GM18873 (cell line): ENCODE results near the gene ILK.
A peak's percentile ranks its signal among the peaks of the same experiment; 100 is the strongest.

Experiments used
- ATAC-seq: cut with Tn5 transposase; IDR thresholded peaks from one replicate; pipeline ENCODE4 v1.9.1; 2021; ENCODE audit warnings: mild to moderate bottlenecking, moderate library complexity, moderate number of reproducible peaks; ENCODE audit not compliant: unreplicated experiment, low FRiP score

ILK gene

DNA sequence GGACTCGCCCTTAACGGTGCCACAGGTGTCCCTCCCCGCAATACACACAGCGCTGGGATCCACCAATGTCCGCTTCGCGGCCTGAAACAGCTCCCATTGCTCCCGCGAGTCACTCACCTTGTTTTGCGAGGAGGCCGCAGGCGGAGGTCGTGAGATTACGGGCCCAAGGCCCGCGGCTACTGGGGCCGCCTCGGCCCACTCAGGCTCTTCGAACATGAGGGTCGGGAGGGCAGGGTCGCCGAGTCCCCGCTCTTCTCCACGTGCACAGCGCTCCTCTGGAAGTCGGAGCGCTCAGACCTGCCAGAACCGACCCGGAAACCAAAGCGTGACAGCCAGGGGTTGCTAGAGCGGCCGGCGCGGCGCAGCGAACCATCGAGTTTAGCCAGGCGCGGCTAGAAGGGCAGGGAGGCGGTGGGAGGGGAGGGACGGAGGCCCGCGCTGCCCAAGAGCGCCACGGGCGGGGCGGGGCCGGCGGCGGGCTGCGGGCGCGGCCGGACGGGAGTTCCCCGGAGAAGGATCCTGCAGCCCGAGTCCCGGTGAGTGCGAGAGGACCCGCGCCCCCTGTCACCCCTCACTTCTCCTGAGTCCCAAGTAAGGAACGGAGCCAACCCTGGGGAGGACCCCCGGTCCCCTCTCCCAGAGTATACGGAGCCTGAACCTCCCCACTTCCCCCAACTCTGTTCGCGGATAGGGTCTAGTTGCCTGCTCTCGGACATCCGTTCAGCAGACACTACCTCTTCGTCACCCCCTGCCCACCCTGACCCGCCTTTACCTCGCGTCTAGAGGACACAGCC is at the start of gene ILK, which contains the start of gene RRP8:
TSS of gene ILK (plus strand) at position 488 of the 794 bp plus-strand sequence. CDS start 498 bp downstream, outside the sequence.
TSS of gene RRP8 (minus strand) at position 330 of the 794 bp plus-strand sequence. CDS start at position 216, 114 bp downstream.
- ATAC-seq: peak; percentile 50

DNA sequence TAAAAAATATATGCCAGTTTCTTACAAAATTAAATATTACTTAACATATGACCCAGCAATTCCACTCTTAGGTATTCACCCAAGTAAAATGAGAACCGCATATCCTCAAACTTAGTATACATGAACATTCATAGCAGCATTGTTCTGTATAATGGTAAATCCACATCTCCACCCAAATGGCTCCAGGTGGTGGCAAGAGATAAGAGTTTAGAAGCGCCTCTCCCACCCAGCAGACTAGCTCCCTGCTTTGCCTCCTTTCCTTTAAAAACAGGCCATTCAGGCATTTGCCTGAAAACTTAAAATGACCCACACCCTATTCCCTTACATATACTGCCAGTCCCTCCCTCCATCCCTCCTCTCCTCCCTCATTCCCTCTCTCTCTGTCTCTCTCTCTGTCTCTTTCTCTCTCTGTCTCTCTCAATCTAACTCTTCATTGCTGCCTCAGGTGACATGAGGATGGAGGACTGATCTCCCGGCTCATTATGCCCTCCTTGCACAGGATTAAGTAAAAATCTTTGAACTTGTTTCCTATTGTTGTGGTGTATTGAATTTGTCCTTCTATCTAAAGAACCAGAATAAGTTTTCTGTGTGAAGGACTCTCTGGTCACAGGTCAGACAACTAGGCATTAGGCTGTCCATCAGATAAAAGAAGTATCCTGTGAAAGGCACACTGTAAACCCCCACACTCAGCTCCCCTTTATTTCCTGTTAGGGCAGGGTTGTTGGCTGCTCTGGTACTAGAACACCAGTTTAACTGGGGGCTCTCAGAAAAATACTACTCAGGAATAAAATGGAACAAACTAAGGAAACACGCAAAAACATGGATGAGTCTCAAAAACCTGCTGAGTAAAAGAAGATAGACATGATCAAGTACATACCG is 48.5 kb upstream of the ILK start:
- ATAC-seq: no peak

DNA sequence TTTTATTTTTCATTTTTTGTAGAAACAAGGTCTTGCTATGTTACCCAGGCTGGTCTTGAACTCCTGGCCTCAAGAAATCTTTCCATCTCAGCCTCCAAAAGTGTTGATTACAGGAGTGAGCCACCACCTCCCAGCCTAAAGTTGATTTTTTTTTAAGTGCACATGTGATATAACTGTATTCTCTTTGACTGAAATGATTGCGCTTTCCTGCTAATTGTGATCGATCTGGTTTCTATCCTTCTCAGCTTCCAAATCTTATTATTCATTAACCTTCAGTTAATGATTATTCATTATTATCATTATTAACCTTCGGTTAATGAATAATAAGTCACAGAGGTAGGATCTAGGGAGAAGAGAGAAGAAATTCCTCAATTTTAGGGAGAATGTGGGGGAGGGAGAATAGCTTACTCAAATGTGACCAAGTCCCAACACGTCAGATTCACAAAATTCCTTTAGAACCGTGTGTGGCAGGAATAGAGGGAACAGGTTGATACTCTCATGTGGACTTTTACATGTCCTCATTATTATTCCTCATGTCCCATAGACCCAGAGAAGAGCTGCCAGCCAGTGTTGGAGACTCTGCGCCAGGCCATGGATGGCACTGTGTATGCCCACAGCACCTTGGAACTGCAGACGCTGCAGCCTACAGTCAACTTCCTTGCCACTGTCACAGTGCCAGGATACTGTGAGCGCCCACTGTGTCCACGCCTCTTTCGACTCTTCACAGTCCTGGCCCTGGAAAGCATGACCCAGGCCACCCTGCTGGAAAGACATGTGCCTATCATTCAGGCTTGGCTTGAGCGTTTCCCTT is 47.2 kb upstream of the ILK start:
- no peak for ATAC-seq

DNA sequence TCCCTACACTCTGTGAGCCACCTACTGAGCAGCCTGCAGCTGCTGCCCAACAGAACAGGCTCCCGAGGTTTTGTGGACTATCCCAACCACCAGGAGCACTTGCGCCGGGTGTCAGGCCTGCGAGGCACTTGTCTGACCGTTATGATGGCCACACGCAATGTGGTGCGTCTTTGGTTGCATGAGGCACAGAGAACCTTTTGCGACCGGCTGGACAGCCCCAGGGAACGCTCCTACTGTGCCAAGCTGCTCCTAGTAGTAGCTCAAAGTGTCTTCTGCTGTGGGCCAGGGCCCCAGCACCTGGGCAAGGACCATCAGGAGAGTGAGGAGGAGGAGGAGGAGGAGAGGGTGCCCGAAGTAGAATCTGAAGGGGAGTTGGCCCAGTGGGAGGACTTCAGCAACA is 46.5 kb upstream of the ILK start:
- no peak for ATAC-seq

DNA sequence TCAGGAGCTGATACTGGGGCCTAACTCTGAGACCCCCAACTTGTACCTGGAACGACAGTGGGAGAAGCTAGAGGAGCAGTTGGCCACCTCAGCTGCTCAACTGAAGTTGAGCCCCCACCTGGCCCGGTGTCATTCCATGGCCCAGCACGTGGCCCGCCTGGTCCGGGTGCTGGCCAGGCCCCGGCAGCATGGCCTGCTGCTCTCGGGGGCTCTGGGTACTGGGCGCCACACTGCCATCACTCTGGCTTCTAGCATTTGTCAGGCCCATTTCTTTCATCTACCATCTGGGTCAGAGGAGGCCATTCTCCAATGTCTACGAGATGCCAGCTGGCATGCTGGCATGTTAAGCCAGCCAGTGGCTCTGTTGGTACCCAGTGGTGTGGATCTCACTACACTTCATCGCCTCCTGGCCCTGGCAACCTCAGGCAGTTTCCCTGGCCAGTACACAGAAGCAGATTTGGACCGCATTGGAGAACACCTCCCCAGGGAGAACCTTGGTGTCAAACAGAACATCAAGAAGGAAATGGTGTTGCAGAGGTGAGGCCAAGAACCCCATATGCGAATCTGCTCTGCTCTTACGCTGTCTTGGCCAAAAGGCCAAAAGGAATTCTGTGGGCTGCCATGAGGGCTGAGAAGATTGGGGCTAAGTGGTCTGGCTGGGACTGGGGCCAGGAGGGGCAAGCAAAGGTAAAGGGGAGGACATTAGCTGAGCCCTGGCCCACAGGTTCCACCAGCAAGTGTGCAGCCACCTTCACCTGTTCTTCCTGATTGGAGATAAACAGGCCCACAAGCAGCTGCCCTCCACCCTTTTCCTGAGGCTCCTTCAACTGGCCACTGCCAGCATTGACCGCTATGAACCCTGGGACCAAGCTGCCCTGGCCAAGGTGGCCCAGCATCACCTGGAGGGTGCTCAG is 45.6 kb upstream of the ILK start:
- no peak for ATAC-seq

DNA sequence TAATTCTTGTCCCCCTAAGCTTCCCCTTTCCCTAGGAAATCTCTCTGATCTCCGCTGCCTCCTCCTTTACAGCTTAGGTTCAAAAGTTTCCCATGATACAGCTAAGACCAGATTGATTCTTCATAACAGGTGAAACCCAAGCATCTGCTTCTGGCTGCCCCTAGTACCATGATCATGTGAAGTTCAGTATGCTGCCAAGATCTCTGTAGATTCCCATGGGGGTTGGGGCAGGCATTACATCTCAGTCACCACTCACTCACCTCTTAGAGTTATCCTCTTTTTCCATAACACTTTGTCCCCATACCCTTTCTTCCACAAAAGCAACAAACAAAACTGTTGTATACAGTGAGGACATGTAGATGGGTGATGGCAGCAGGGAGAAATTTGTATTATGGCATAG is 44.2 kb upstream of the ILK start:
- no peak for ATAC-seq

DNA sequence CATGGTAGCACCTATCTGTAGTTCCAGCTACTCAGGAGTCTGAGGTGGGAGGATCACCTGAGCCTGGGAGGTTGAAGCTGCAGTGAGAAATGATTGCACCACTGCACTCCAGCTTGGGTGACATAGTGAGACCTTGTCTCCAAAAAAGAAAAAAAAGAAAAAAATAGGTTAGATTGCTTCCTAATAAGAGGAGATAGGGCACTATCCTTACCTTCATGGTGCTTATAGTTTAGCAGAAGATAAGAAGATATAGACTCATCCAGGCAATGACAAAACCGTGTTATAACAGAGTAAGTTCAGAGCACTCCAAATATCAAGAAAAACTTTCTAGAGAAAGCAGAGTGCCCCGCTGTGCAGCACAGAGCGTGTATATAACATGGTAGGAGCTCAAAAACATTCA is 42.3 kb upstream of the ILK start:
- ATAC-seq: no peak

DNA sequence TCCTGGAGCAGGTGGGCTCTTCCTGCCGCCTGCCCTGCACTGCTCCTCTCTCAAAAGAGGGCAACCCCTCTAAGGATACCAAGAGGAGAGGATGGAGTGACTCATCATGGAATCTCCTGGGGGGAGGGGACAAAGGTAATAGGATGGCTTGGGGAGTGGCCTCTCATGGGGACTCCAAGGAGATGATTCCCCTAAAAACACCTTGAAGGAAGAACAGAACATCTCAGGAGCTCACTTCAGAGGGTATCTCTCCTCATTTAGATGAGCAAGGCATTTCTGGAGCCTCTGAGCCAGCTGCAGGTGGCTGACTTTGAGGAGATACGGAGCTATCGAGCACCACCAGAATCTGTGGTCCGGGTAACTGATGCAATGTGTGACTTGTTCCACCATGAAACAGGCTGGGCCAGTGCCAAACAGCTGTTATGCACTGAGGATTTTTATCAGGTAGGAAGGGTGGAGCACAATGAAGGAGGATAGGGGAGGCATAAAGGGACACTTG is 40.4 kb upstream of the ILK start:
- no peak for ATAC-seq

DNA sequence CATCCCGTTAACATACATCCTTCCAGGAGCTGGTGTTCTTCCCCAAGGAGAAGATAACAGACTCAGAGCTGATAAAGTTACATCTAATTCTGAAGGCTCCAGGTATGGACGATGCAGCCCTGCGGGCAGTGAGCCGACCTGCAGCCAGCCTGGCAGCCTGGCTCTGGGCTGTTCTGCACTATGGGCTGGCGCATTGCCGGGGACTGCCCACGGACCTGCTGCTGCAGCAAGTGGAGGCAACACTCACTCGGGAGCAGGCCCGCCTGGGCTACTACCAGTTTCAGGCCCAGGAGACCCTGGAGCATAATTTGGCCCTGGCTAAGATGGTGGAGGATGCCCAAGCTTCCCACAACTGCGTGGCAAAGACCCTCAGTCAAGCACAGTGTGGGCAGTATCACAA is 39.9 kb upstream of the ILK start:
- ATAC-seq: no peak

DNA sequence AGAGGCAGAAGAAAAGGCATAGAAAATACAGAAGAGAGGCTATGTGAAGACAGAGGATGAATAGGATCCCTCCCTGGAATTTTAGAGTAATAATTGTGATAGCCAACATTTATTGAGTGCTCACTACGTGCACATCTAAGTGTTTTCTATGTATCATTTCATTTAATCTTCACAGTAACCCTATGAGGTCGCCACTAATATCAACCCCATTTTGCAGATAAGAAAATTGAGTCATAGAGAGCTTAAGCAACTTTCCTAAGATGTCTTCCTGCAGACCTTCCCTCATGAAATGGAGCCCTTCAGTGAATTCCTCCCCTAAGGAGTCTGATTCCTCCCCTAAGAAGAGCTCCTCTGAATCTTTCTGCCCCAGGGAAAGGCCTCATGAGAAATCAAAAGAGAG is 38.2 kb upstream of the ILK start:
- no peak for ATAC-seq

DNA sequence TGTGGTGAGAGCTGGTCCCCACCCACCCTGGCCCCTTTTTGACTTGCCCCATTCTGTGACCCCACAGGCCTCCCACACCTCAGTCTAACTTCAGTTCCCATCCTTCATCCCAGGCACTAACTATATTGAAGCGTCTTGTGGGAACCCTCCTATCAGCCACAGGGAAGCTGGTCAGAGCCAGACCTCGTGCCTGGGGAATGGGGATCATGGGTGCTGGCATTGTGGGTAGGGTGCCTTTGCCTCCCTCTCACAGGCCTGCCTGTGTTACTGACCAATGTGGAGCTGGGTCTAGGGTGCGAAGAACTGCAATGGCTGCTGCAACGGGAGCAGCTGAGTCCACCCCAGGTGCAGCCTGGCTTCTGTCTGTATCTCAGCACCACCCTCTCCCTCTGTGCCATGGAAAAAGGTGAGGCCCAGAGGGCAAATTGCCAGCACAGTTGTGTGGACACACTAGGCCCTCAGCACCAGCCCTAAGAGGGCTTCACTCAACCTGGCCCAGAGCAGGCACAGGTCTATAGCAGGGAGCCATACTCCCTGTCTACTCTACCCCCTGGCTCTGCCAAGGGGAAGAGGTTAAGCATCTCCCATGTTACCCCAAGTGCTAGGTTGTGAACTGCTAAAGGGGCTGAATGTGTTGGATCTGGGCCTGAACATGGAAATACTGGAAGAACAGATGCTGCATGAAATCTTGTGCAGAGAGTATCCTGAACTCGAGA is 37.4 kb upstream of the ILK start:
- ATAC-seq: no peak

DNA sequence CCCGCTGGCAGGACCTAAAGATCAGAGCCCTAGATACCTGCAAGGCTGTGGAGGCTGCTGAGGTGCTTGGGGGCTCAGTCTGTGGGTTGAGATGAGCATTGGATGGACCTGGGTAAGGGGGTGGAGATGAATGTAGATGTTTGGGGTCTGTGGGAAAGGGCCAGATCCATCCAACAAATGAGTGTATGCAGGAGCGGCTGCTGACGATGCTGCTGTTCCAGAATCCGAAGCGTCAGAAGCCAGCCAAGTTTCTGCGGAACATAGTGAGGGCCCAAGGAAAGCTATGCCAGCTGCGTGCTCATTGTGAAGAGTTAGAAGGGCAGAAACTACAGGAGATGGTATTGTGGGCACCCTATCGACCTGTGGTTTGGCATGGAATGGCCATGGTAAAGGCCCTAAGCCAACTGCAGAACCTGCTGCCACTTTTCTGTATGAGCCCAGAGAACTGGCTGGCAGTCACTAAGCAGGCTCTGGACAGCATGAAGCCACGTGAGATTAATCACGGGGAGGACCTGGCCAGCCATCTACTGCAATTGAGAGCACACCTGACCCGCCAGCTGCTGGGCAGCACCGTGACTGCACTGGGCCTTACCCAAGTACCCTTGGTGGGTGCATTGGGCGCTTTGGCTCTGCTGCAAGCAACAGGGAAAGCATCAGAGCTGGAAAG is 36.7 kb upstream of the ILK start:
- no peak for ATAC-seq

DNA sequence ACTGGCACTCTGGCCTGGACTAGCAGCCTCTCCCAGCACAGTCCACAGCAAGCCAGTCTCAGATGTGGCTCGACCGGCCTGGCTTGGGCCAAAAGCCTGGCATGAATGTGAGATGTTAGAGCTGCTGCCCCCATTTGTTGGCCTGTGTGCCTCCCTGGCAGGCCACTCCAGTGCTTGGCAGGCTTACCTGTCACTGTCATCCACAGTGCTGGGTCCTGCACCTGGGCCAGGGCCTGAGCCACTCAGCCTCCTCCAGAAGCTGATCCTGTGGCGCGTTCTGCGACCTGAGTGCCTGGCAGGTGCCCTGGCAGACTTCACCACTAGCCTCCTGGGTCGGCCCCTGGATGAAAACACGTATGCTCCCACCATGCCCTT is 36.2 kb upstream of the ILK start:
- no peak for ATAC-seq

DNA sequence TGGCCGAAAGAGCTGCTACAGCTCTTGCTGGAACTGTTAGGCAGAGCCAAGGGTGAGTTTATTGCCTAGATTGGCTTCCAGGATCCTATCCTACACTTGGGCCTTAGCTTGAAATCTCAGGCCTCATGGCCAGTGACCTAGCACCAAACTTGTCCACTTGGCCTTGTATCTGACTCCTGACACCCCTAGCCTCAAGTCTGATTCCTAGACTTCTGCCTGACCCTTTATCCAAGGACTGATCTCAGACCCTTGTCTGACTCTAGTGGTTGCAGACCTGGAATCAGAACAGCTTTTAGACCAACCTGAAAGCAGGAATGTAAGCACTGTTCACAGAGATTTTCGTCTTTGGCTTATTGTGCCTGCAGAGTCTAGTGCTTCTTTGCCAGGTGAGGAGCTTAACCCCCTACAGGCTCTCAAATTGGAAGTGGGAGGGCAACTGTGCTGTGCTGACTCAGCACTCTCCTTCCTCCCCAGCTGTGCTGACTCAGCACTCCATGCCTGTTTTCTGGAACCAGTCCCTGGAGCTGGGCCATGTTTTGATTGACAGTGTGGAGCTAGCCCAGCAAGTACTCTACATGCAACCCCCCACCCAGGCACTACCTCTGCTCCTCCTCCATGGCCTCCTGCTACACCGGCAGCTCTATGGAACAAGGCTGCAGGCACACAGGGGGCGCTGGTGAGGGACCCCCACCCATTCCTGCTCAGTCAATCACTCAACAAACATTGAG is 35.2 kb upstream of the ILK start:
- no peak for ATAC-seq

DNA sequence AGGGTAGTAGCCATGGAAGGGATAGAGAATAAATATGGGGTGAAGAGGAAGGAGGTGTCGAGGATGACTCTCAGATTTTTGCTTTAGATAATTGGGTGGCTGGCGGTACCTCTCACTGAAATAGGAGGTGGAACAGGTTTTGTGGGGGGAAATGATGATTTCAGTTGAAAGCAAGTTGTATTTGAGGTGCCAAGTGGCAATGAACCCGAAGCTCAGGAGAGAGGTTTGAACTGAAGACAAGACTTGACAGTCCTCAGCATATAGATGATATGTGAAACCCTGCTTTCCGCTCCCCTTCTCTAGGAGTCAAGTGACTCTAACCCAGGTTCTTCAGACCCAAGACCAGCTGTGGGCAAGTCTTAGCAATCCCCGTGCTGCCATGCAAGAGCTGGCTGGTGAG is 33.9 kb upstream of the ILK start:
- no peak for ATAC-seq

DNA sequence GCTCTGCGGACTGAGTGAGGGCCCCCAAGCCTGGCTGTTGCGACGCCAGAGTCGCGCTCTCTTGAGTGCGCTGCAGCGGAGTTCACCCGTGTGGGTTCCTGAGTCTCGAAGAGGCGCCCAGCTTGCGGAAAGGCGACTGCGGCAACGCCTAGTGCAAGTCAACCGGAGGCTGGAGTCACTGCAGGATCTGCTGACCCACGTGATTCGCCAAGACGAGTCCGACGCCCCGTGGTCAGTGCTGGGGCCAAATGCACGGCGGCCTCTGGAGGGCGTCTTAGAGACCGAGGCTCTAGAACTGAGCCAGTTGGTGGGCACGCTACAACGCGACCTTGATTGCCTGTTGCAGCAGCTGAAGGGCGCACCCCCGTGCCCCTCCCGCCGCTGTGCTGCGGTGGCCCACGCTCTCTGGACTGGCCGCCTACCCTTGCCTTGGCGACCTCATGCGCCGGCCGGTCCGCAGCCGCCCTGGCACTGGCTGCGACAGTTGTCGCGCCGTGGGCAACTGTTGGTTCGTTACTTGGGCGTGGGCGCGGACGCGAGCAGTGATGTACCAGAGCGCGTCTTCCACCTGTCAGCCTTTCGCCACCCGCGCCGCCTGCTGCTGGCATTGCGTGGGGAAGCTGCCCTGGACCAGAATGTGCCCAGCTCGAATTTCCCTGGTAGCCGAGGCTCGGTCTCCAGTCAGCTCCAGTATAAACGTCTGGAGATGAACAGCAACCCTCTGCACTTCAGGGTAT is 32.7 kb upstream of the ILK start:
- ATAC-seq: no peak

DNA sequence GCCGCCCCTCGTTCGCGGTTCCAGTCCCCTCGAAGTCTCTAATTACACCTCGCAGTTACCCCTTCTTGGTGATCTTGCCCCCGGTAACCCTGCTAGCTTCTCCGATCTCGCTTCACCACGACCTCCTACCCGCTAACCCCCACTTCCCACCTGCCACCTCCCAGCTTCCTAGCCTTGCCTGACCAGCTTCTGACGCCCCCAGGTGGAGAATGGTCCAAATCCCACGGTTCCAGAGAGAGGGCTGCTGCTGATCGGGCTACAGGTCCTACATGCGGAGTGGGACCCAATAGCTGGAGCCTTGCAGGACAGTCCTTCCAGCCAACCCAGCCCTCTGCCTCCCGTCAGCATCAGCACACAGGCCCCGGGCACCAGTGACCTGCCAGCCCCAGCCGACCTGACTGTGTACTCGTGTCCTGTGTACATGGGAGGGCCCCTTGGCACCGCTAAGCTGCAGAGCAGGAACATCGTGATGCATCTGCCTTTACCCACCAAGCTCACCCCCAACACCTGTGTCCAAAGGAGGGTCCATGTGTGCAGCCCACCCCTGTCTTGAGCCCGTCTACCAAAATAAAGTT is 32.1 kb upstream of the ILK start:
- ATAC-seq: no peak
